Measurements from ENCODE around the gene VKORC1.
"Not testable (repeated sequence)": the region's sequence is repeated elsewhere in the genome, so short reads cannot be mapped to it uniquely, and the experiment has no call there.

VKORC1 gene

DNA sequence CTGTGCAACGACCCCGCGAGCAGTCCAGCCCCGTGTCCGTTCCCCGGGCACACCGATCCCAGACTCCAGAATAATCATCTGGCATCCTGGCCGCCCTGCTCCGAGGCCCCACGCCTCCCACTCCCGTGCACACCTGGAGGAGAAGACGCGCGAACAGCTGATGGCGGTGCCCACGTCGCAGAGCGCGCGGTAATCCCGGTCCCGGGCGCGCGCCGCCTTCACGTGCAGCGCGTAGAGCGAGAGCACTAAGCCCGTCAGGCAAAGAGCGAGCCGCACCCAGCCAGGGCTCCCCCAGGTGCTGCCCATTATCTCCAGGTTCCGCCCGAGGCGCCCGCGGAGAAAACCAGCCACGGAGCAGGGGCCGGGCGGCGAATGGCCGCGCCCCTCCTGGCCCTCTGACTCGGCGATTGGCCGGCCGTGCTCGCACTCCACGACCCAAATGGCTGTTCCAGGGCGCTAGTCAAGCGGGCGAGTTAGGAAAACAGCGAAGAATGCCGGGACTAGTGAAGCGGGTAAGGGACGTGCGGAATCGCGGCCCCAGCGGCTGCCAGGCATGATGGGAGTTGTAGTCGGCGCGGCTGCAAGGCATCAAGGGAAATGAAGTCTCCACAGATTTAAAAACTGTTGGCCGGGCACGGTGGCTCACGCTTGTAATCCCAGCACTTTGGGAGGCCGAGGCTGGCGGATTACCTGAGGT, at the start of gene VKORC1:
VKORC1 (minus strand) TSS at position 374 of the 697 bp plus-strand sequence; CDS start at position 306, 68 bp downstream.
- DNase-seq, result peak; percentile 89 to 92

DNA sequence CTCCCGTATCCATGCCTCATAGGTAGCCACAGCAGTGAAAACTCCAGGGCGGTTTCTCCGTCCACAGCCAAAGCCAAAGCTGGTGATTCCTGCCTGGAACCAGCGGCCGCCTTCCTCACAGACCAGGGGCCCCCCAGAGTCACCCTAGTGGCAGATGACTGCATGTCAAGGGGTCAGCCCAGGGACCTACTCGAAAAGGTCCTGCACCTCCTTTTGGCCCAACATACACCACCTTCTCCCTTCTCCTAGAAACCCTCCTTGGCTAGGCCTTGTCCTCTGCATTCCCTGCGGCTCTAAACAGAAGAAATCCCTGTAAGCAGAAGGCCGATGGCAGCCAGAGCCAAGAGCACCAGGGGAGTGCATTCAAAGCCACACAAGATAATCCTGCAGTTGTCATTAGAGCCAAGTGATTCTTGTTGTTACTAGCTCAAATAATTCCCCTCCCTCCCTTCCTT, 49.1 kb upstream of the VKORC1 start:
- no peak for DNase-seq

DNA sequence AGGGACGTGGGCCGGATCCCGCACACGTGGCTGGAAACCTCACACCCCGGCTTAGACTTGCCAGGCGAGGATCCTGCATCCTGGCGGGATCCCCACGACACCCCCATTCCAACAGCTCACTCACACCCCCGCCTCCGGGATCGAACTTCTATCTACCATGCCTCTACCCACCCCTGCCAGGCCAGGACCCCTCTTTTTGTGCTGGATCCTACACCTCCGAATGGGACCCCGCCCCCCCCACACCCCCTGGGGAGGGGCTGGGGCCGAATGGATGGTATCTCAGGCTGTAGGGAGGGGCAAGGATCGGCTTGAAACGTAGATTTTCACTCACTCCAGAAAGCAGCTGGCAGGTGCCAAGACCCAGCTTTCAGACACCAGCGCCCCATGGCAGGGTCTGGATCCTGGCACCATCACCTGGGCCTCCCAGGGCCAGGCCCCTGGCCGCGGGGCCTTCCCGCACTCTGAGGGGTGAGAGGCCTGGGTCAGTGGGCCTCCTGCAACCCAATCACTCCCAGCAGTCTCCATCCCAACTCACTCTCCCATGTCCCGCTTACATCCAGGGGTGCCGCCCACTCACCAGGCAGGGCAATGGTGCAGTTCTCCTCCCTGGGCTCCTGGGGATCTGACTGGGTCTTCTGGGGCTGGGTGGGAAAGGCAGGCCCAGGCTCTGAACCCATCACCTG, 48.6 kb upstream of the VKORC1 start:
- peak in 1 of 2 donors; percentile 28 for DNase-seq

DNA sequence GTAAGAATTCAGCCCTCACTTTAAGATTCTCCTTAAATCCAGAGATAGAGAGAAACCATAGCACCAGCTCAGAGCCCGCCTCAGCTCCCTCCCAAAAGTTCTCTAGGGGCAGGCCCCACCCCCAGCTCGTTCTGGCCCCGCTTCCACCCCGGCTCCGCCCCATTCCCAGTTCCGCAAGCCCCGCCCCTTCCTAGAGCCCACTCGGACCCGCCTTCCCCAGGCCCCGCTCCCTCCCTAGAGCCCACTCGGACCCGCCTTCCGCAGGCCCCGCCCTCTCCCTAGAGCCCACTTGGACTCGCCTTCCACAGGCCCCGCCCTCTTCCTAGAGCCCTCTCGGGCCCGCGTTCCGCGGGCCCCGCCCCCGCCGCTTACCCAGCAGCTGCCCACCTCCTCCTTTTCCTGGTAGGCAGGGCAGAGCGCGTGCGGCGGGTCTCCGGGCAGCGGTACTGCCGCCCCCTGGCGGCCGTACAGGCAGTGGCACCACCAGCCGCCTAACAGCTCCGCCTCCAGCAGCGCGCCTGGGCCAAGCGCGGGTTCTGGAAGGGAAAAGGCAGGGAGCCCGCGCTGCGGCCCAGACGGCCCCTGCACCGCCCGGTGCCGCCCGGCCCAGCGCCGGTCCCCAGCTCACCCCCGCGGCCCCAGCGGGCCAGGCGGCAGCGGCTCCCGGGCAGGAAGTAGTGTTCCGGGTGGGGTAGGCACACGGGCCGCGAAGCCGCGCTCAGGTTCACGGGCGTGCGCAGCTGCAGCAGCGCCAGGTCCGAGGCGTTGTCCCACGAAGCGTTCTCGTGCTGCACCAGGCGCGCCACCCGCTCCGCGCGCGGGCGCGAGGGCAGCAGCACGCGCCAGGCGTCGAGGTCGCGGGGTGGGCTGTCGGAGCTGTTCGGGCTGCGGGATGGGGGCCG, 47.8 kb upstream of the VKORC1 start:
- peak; percentile 98 to 99 for DNase-seq

DNA sequence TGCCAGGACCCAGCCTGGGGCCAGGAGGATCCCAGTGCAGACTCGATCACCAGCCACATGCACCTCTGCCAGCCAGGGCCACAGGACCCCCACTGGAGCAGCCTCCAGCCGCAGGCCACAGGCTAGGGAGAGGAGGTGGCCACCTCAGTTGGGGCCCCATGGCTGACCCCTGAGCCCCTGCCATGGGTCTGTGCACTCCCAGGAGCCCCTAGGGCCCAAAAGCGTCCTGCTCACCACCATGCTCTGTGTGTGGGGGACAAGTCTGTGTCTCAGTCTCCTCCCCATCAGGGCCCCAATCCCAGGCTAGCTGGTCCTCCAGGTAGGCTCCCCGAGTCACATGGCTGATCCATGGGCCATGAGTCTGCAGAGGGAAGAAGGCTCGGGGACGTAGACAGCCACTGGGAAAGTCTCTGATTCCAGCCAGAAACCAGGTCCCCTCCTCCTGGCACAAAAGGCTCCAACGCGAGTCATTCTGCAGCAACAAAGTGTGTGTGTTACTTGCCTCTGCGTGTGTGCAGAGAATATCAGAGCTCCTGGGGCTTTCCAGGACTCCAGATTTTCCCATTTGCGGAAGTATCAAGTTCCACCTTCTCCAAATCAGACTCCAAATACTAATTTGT, 47.0 kb upstream of the VKORC1 start:
- DNase-seq, result peak in 1 of 2 donors; percentile 8

DNA sequence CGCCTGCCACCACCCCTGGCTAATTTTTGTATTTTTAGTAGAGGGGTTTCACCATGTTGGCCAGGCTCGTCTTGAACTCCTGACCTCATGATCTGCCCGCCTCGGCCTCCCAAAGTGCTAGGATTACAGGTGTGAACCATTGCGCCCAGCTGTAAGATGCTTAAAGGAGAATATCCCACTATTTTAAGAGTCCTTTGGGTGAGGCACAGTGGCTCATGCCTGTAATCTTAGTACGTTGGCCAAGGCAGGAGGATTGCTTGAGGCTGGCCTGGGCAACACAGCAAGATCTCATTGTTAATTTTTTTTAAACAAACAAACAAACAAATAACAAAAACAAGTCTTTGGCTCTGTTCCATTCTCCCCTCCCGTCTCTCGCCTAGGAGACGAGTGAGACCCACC, 46.5 kb upstream of the VKORC1 start:
- DNase-seq, result not testable (repeated sequence)

DNA sequence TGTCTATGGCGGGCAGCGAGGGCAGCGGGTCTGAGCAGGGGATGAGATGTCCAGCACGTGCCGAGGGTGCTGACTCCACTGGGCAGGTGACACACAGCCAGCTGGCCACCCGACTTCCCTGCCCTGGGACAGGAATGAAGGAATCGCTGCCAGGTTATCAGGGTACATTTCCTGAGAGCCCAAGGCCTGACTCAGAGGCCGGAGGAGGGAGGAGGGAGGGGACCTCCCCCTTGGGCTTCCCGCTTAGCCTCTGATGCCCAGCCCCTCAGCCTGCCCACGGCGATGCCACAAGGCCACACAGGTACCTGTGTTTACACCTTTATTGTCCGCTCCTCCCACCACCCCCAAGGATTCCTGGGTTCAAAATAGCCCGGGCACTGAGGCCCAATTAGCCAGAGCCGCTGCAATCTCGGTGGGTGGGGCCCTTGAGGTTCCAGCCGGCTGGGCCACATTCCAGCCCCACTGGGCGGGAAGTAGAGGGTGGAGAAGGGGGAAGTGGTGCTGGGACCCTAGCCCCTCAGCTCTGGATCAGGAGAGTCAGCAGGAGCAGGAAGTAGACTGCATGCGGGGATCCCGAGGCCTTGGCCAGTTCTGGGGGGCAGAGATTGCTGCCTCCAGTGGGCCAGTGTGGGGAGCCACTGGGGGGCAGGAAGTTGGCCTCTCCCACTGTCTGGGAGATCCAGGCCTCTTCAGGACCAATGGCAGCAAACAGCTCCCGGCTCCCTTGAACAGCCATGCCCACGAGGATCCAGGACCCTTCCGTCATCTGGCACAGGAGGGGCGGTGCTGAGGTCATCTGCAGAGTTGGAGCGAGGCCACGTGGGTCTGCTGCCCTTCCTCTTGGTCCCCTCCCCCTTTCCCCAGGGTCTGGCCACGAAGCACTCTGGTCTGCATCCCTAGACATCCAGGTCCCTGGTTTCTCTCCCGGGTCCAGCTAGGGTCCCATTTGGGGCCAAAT, 44.3 kb upstream of the VKORC1 start:
- no peak for DNase-seq

DNA sequence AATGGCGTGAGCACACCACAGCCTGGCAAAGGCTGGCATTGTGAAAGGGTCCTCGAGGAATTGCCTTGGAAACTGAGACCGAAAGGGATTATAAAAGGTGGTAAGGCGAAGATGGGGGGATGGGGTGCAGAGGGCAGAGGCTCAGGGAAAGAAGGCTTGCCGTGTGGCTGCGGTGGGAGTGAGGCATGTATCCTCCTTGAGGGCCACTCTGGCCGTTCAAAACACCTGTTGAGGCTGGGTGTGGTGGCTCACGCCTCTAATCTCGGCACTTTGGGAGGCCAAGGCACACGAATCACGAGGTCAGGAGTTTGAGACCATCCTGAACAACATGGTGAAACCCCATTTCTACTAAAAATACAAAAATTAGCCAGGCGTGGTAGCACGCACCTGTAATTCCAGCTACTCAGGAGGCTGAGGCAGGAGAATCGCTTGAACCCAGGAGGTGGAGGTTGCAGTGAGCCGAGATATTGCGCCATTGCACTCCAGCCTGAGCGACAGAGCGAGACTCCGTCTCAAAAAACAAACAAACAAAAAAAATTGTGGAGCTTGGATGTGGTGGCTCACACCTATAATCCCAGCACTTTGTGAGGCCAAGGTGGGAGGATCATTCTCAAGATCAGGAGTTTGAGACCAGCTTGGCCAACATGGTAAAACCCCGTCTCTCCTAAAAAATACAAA, 42.4 kb upstream of the VKORC1 start:
- DNase-seq, result not testable (repeated sequence)

DNA sequence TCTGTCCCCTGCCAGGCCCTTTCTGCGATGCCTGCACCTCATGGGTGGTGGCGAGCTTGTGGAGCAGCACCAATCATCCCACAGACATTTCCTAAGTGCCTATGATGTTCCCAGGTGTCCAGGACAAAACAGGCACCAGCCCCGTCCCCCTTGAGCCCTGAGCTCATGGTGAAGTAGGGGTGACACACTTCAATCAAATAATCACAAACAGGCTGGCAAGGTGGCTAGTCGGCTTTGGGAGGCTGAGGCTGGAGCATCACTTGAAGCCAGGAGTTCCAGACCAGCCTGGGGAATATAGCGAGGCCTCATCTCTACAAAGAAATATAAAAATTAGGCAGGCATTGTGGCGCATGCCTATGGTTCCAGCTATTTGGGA, 41.7 kb upstream of the VKORC1 start:
- no peak for DNase-seq

DNA sequence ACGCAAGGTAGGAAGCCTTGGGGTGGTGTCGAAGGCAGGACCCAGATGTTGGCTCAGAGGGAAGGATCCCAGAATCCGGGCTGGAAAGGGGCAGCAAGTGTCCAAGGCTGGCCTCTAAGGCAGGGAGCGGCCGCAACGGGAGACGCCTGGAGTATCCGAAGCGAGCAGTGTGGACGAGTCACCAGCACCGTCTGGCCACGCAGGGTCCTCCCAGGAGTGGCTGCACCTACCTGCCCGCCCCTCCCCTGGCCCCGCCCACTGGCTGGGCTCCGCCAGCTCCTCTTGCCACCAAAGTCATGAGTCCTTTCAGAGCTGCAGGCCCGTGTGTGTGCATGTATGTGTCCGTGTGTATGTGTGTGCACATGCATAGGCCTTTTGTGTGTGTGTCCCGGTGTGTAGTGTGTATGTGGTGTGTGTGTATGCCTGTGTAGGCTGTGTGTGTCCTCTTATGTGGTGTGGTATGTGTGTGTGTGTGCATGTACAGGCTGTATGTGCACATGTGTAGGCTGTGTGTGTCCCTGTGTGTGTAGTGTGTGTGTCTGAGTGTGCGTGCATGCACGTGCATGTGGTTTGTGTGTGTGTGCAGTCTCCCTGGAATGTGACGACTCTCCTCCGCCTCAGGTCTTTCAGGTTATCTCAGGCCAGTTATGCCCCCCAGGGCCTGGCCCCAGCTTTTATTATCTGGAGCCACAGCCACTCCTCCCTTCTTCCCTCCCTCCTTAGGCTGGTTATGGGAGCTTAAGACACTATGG, 41.1 kb upstream of the VKORC1 start, which contains the start of gene PRSS8:
PRSS8 (minus strand) TSS at position 193 of the 752 bp plus-strand sequence. CDS start 229 bp downstream, outside the sequence.
- DNase-seq, result no peak

DNA sequence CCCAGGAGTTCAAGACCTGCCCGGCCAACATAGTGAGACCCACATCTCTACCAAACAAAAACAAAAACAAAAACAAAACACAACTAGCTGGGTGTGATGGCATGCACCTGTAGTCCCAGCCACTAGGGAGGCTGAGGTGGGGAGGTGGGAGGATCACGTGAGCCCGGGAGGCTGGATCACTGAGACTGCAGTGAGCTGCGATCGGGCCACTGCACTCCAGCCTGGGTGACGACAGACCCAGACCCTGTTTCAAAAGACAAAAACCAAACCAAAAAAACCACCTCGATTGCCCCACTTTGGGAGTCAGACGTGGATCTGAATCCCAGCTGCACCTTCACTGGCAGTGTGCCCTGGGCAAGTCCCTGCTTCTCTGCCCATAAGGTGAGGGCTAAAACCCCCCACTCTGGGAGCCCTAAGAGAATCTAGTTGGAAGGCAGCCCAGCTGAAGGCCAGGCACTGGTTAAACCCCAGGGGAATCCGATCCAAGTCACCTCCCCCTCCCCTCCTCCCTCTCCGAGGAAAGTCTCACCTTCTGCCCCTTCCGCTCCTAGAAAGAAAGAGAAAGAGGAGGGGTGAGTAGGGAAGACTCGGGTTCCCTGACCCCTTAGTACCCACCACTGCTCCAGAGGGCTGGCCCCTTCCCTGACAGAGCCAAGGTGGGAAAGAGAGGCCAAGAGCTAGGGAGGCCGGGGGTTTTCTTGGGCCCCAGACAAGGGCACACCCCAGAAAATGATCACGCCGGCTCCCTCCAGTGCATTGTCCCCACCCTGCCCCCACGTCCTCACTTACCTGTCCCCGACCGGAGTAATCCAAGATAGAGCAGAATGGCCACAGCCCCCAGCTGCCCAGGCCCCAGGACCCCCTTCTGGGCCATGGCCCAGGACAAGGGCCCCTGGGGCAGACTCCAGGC, 40.3 kb upstream of the VKORC1 start:
- no peak for DNase-seq

DNA sequence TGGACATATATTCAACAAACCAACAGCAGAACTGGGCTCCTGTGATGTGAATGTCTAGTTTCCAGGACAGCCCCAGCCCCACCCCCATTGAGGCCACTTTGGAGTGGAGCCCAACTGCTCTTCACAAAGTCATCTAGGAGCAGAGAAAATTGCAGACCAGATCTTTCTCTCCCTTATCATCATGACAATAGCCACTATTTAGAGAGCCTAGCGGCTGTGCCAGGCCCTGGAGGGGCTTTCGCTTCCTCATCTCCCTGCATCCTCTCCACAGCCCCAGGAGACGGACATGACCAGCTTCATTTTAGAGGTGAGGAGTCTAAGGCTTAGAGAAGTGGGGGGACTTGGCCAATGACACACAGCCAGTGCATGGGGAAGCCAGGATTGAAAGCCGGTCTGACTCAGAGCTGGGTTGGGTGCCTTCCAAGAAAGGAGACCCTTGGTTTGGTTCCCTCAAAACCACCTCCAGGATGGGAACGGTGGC, 39.5 kb upstream of the VKORC1 start:
- no peak for DNase-seq

DNA sequence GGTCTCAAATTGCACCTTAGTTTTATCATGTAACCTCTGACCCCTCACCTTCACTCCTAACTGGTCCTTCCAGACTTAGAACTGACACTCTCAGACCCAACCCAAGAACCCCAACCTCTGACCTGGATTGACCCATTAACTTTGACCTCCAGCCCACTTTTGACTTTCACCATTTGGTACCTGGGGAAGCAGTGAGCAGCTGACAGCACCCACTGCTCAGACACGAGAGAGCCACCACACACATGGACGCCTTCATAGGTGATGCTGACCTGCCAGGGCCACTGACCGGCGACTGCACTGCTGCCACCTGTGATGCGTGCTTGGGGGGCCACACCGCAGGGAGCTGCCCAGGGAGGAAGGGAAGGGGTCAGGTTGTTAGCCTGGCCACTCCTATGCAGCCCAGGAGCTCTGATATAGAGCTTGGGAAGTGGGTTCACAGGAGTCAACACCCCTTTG, 38.5 kb upstream of the VKORC1 start:
- no peak for DNase-seq

DNA sequence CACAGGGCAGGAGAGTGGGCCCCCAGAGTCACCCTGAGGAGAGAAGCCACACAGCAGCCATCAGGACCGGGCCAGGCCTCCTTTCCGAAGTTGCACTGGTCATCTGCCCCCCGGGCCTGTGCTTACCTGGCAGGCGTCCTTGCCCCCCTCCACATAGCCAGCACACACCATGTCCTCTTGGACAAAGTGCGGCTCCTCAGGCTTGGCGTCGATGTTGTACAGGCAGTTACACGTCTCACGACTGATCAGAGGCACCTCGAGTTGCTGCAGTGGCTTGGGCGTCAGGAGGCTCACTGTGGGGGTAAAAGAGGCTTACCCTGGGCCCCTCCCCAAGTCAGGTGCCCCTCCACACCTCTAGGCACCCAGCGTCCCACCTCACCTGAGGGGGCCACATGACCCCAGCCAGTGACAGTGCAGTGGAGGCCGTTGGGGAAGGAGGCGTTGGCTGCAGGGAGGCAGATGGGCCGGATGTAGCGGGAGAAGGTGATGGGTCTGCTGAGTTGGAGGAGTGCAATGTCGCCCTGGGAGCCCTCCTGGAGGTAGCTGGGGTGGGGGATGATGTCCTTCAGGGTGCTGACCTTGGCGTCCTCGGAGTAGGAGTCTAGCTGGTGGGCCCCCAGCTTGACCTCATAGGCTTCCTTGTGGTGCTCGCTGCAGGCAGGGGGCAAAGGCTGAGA, 37.8 kb upstream of the VKORC1 start:
- no peak for DNase-seq

DNA sequence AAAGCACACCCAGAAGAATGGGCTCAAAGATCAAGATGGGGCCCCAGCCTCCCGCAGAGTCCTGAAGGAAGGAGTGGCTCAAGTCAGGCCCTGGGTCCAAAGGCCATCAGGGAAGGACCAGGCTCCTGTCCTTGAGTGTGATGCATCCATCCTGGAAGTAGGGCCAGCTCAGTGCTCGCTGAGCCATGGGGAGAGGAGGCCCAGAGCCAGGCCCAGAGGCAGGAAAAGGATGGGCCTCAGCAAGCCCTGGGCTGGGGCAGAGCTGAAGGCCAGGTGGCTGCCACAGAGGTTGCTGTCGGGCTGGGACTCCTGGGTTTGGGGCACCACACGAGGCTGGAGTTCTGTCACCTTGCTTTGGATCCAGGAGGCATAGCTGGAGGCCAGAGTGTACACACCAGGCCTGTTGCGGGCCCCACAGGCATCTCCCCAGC, 37.3 kb upstream of the VKORC1 start:
- DNase-seq, result no peak

DNA sequence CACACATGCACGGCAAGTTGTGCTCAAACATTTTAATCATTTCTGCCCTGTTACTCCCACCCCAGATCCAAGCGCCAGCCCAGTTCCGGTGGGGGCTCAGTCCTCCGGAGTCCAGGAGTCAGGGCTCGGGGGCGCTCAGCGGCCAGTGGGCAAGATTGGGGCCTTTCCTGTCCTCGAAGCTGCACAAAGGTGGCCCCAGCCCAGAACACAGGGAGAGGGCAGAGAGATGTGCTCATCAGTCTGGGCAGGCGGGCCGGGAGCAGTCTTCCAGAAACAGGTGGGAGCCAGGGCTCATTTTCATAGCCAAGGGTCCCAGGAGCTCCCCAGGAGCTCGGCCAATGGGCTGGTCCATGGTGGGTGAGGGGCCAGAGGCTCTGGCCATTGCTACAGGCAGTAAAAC, 36.8 kb upstream of the VKORC1 start:
- no peak for DNase-seq

DNA sequence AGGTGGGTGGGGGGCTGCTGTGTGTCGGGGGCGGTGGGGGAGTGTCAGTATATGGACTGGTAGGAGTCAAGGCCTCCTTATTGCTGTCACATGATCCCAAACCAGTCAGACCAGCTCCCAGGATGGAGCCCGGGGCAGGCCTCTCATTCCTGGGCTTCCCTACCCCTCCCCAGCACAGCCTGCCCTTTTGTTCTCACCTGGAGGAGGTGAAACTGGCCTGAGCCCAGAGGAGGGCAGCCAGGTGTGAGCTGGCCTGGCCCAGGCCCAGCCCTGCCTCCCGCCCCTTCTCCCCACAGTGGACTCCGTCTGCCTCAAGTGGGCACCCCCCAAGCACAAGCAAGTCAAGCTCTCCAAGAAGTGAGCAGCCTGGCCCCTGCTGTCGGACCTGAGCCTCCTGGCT, 36.3 kb upstream of the VKORC1 start:
- no peak for DNase-seq

DNA sequence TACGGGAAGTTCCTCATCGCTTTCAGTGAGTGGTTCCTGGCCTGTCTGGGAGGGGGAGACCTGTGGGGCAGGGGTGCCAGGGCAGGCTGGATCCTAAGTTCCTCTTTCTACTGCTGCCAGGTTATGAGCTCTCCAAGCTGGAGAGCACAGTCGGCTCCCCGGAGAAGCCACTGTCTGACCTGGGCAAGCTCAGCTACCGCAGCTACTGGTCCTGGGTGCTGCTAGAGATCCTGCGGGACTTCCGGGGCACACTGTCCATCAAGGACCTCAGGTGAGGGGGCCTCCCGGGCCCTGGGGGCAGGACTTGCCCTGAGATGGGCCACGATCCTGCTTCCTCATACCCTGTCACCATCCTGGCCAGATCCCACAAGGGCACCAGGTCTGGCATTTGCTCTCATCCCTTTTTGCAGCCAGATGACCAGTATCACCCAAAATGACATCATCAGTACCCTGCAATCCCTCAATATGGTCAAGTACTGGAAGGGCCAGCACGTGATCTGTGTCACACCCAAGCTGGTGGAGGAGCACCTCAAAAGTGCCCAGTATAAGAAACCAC, 35.8 kb upstream of the VKORC1 start:
- DNase-seq, result no peak
